IMR-90 (cell line): Measurements from ENCODE around the gene PLXDC2. TPM values are rescaled to one million over a fixed set of nuclear protein-coding genes. Genes with fewer than 3 reads are reported as not detected.

ENCODE experiments used
- ATAC-seq: fragments of 200-7000 bp; cut with Tn5 transposase; 2 replicates; pipeline ENCODE4 v1.9.1; 2020; ENCODE audit warnings: low read depth, mild to moderate bottlenecking, moderate library complexity
- BruUV-seq: library from RNA; stranded (reverse); fragments of 400-500 nt; replicated peaks from 2 replicates; lab custom pipeline; 2021; lab: Mats Ljungman, UMichigan
- CTCF ChIA-PET: fragments of 300-600 bp; formaldehyde crosslinking; extraction: SDS; loops from one replicate; lab custom pipeline; 2021; ENCODE audit warnings: antibody characterized with exemption; lab: Yijun Ruan, JAX
- POLR2A ChIA-PET: fragments of 300-600 bp; sonication (Branson Sonifier 250); formaldehyde crosslinking; loops from one replicate; lab custom pipeline; 2022; ENCODE audit warnings: antibody characterized with exemption; ENCODE audit not compliant: unreplicated experiment; lab: Charles Lee
- DNase-seq: peaks from one replicate; pipeline ENCODE4 v3.0.0; 2013
- H2AFZ ChIP-seq: replicated peaks from 2 replicates; pipeline ENCODE3; 2013; ENCODE audit warnings: low read length, mild to moderate bottlenecking; ENCODE audit not compliant: poor library complexity
- H2AK5ac ChIP-seq: 2 replicates; pipeline ENCODE4 v1.6.1; 2013; ENCODE audit warnings: low read depth, low read length, inconsistent platforms
- H2AK9ac ChIP-seq: replicated peaks from 2 replicates; pipeline ENCODE3; 2013; ENCODE audit warnings: mild to moderate bottlenecking, low read depth, low read length, moderate library complexity; ENCODE audit not compliant: poor library complexity
- H2BK120ac ChIP-seq: 2 replicates; pipeline ENCODE4 v1.6.1; 2013; ENCODE audit warnings: low read depth, low read length, inconsistent platforms
- H2BK15ac ChIP-seq: 3 replicates; pipeline ENCODE4 v1.6.1; 2013; ENCODE audit warnings: low read depth, low read length, inconsistent platforms
- H2BK20ac ChIP-seq: 2 replicates; pipeline ENCODE4 v1.6.1; 2013; ENCODE audit warnings: low read depth, mild to moderate bottlenecking, inconsistent platforms, low read length, moderate library complexity
- H2BK5ac ChIP-seq: 2 replicates; pipeline ENCODE4 v1.6.1; 2013; ENCODE audit warnings: mild to moderate bottlenecking, low read depth, low read length, inconsistent platforms; ENCODE audit not compliant: poor library complexity, severe bottlenecking
- H3K14ac ChIP-seq: replicated peaks from 2 replicates; pipeline ENCODE4 v1.6.1; 2013; ENCODE audit warnings: low read depth, low read length, inconsistent platforms
- H3K18ac ChIP-seq: 2 replicates; pipeline ENCODE4 v1.6.1; 2013; ENCODE audit warnings: low read depth, low read length, control low read depth
- H3K23ac ChIP-seq: 2 replicates; pipeline ENCODE4 v1.6.1; 2013; ENCODE audit warnings: low read depth, low read length, inconsistent platforms
- H3K27ac ChIP-seq: 2 replicates; pipeline ENCODE4 v1.5.1; 2013; ENCODE audit warnings: mild to moderate bottlenecking, control low read depth, low read length; ENCODE audit not compliant: insufficient read depth
- H3K27me3 ChIP-seq: 2 replicates; pipeline ENCODE4 v1.6.1; 2013; ENCODE audit warnings: low read length; ENCODE audit not compliant: control insufficient read depth, insufficient read depth
- H3K36me3 ChIP-seq: 2 replicates; pipeline ENCODE4 v1.6.1; 2013; ENCODE audit warnings: low read length, mixed read lengths; ENCODE audit not compliant: control insufficient read depth, insufficient read depth
- H3K4ac ChIP-seq: 2 replicates; pipeline ENCODE4 v1.6.1; 2013; ENCODE audit warnings: low read depth, low read length, inconsistent platforms
- H3K4me1 ChIP-seq: 2 replicates; pipeline ENCODE4 v1.6.1; 2013; ENCODE audit warnings: low read length, mixed read lengths; ENCODE audit not compliant: control insufficient read depth, insufficient read depth
- H3K4me2 ChIP-seq: 2 replicates; pipeline ENCODE4 v1.6.1; 2013; ENCODE audit warnings: low read depth, mild to moderate bottlenecking, control low read depth, low read length, moderate library complexity
- H3K4me3 ChIP-seq: 2 replicates; pipeline ENCODE4 v1.5.1; 2013; ENCODE audit warnings: low read depth, mild to moderate bottlenecking, control low read depth, low read length, moderate library complexity; ENCODE audit not compliant: insufficient read depth
- H3K56ac ChIP-seq: 2 replicates; pipeline ENCODE4 v1.6.1; 2013; ENCODE audit warnings: low read length, inconsistent platforms; ENCODE audit not compliant: insufficient read depth; ENCODE audit errors: extremely low read depth
- H3K79me1 ChIP-seq, 2 experiments: 2 replicates each; pipeline ENCODE4 v1.6.1; 2013; ENCODE audit warnings: low read length in 2 of 2, inconsistent platforms in 1 of 2, low read depth in 1 of 2
- H3K9ac ChIP-seq: 2 replicates; pipeline ENCODE4 v1.6.1; 2013; ENCODE audit warnings: low read depth, low read length, control low read depth
- H3K9me1 ChIP-seq: 2 replicates; pipeline ENCODE4 v1.6.1; 2013; ENCODE audit warnings: low read length, inconsistent platforms; ENCODE audit not compliant: insufficient read depth
- H3K9me3 ChIP-seq: 2 replicates; pipeline ENCODE4 v1.6.1; 2013; ENCODE audit warnings: low read length; ENCODE audit not compliant: control insufficient read depth, insufficient read depth
- H4K20me1 ChIP-seq: 2 replicates; pipeline ENCODE4 v1.6.1; 2013; ENCODE audit warnings: low read length, inconsistent platforms; ENCODE audit not compliant: insufficient read depth
- H4K5ac ChIP-seq: 2 replicates; pipeline ENCODE4 v1.6.1; 2013; ENCODE audit warnings: mild to moderate bottlenecking, low read depth, low read length, control low read depth
- H4K8ac ChIP-seq, 2 experiments: 2 replicates each; pipeline ENCODE4 v1.6.1; 2013; ENCODE audit warnings: low read depth in 2 of 2, low read length in 2 of 2, control low read depth in 1 of 2, inconsistent platforms in 1 of 2
- H4K91ac ChIP-seq: 2 replicates; pipeline ENCODE4 v1.6.1; 2013; ENCODE audit warnings: low read depth, low read length, inconsistent platforms; ENCODE audit not compliant: insufficient read depth
- BHLHE40 ChIP-seq: fragments of 150-350 bp; IDR thresholded peaks from 2 replicates; pipeline ENCODE4 v1.6.1; 2016; ENCODE audit warnings: mild to moderate bottlenecking, low read depth, low read length
- CEBPB ChIP-seq: IDR thresholded peaks from 2 replicates; pipeline ENCODE4 v1.6.1; 2012; ENCODE audit warnings: low read depth, low read length, improper control_type of control experiment
- CHD1 ChIP-seq: IDR thresholded peaks from 2 replicates; pipeline ENCODE4 v1.6.1; 2012; ENCODE audit warnings: low read depth, low read length, improper control_type of control experiment
- FOS ChIP-seq: fragments of 150-350 bp; IDR thresholded peaks from 2 replicates; pipeline ENCODE4 v1.6.1; 2016; ENCODE audit warnings: low read depth, low read length
- MAFK ChIP-seq: IDR thresholded peaks from 2 replicates; pipeline ENCODE4 v1.6.1; 2012; ENCODE audit warnings: low read depth, low read length, improper control_type of control experiment
- MAZ ChIP-seq: IDR thresholded peaks from 2 replicates; pipeline ENCODE4 v1.6.1; 2012; ENCODE audit warnings: low read depth, mild to moderate bottlenecking, low read length, improper control_type of control experiment, moderate library complexity, borderline replicate concordance
- MXI1 ChIP-seq: IDR thresholded peaks from 2 replicates; pipeline ENCODE4 v1.6.1; 2012; ENCODE audit warnings: low read depth, mild to moderate bottlenecking, low read length, moderate library complexity, borderline replicate concordance
- NFE2L2 ChIP-seq: fragments of 150-350 bp; IDR thresholded peaks from 2 replicates; pipeline ENCODE4 v1.6.1; 2016; ENCODE audit warnings: low read depth, mild to moderate bottlenecking, low read length
- POLR2A ChIP-seq: IDR thresholded peaks from 2 replicates; pipeline ENCODE4 v1.6.1; 2012; ENCODE audit warnings: mild to moderate bottlenecking, low read depth, low read length
- RAD21 ChIP-seq: IDR thresholded peaks from 2 replicates; pipeline ENCODE4 v1.6.1; 2012; ENCODE audit warnings: low read length, improper control_type of control experiment
- RCOR1 ChIP-seq: IDR thresholded peaks from 2 replicates; pipeline ENCODE4 v1.6.1; 2012; ENCODE audit warnings: mild to moderate bottlenecking, low read length, improper control_type of control experiment; ENCODE audit not compliant: insufficient replicate concordance
- RFX5 ChIP-seq: IDR thresholded peaks from 2 replicates; pipeline ENCODE4 v1.8.0; 2012; ENCODE audit warnings: low read depth, mild to moderate bottlenecking, low read length, moderate library complexity
- SMC3 ChIP-seq: fragments of 150-350 bp; IDR thresholded peaks from 2 replicates; pipeline ENCODE4 v1.6.1; 2016; ENCODE audit warnings: low read depth, mild to moderate bottlenecking, antibody characterized with exemption, low read length, moderate library complexity
- WGBS, 2 experiments: methylation state at CpG; one replicate each; pipeline versions ENCODE4 v1.1.5 to v1.1.7; 2013; ENCODE audit warnings: missing lambda C conversion rate in 2 of 2; ENCODE audit not compliant: insufficient read length in 1 of 2; ENCODE audit errors: extremely low coverage in 2 of 2; 5-methylcytosine and 5-hydroxymethylcytosine counted together
- dilution Hi-C: fragments of 300-500 bp; cut with HindIII; formaldehyde crosslinking; loops from one replicate; pipeline ENCODE4 v1.14.3; 2018; ENCODE audit warnings: low sequenced_read_pairs; ENCODE audit not compliant: unreplicated experiment
- in situ Hi-C: fragments of 300-500 bp; cut with MboI; formaldehyde crosslinking; loops from 3 replicates; pipeline ENCODE4 v1.14.3; 2019; ENCODE audit warnings: low sequenced_read_pairs, inconsistent platforms, mixed read lengths
- intact Hi-C: fragments of 100-400 bp; cut with micrococcal nuclease; formaldehyde crosslinking; loops from 2 replicates; pipeline ENCODE4 v1.10.0; 2022
- polyA plus RNA-seq, 3 experiments: library from polyadenylated mRNA; depleted of rRNA; stranded (reverse); fragments of >200 nt; gene quantifications; 2 replicates each; pipeline ENCODE4 v1.2.3, GENCODE V29; 2012; ENCODE audit warnings: low replicate concordance in 1 of 3
- total RNA-seq: library from RNA; depleted of rRNA; stranded (reverse); fragments of >200 nt; gene quantifications from 2 replicates; pipeline ENCODE4 v1.2.3, GENCODE V29; 2012
- TF ChIP-seq, protein P1 (sequence below): conservative IDR thresholded peaks from 2 replicates; pipeline ENCODE4 v1.5.1; 2012; ENCODE audit warnings: mild to moderate bottlenecking, low read depth, low read length, improper control_type of control experiment
- TF ChIP-seq, protein P2 (sequence below): fragments of 150-350 bp; IDR thresholded peaks from 2 replicates; pipeline ENCODE4 v1.6.1; 2017; ENCODE audit warnings: mild to moderate bottlenecking, antibody characterized with exemption, low read length, low read depth
- TF ChIP-seq, protein P3 (sequence below): fragments of 150-350 bp; IDR thresholded peaks from 2 replicates; pipeline ENCODE4 v1.6.1; 2016; ENCODE audit warnings: low read depth, mild to moderate bottlenecking, low read length, moderate library complexity, borderline replicate concordance

The PLXDC2 gene
- total and polyA plus RNA-seq, 2 of the 4 experiments (the other 2 are of a cell fraction): 3.2 to 6.1 TPM

DNA sequence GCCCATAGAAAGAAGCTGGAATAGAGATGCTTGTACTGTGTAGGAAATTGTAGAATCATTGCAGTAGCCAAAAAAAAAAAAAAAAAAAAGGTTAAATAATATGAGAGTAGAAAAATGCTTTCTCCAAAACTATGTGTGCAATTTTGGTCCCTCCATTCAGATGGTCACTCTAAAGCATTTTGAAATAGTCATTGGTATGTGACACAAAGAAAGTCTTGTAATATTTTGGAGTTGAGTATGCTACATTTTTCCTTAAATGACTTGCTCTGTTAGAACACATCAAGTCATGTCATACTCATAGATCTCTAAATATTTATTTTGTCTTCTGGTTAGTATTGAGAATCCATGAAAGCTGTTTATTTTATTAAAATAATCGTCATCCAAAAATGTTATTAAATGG is 424.4 kb downstream of the PLXDC2 start:
- dilution Hi-C loops: no loop called here

More for the DNA sequence above, 424.4 kb downstream of the PLXDC2 start:
- Histone ChIP-seq H3K56ac (no peak overlapping the region), H3K23ac (no peak overlapping the region), H2AK5ac (no peak overlapping the region), H3K4me1 (no peaks in the 10 kb centered on the region), H4K91ac (no peak overlapping the region), H3K4me3 (no peak overlapping the region), H3K4ac (no peak overlapping the region), H3K9me1 (no peaks in the 10 kb centered on the region), H3K27ac (no peak overlapping the region), H4K8ac (no peak overlapping the region), H4K20me1 (no peaks in the 10 kb centered on the region), H3K27me3 (no peaks in the 10 kb centered on the region), H3K36me3 (peaks cover 2% of the 10 kb centered on the region; the same call in 1 of the 2 replicates), H2BK120ac (no peak overlapping the region), H2AK9ac (no peak overlapping the region), H2AFZ (no peak overlapping the region), H3K9me3 (0 out of 2 replicates have a peak, but pooled peaks cover 1% of the 10 kb centered on the region), H2BK5ac (no peak overlapping the region), H3K79me1 (no peaks in the 10 kb centered on the region), H2BK15ac (no peak overlapping the region), H3K18ac (no peak overlapping the region), H4K5ac (no peak overlapping the region), H3K4me2 (no peak overlapping the region), H2BK20ac (no peak overlapping the region), H3K9ac (no peak overlapping the region), H3K14ac (no peak overlapping the region)
- TF ChIP-seq SMC3 (no peak), POLR2A (no peak), BHLHE40 (no peak), CEBPB (no peak), MAZ (no peak), RCOR1 (no peak), NFE2L2 (no peak), CHD1 (no peak), MAFK (no peak), RFX5 (no peak), RAD21 (no peak), MXI1 (no peak), FOS (no peak)
- TF ChIP-seq, protein P1, sequence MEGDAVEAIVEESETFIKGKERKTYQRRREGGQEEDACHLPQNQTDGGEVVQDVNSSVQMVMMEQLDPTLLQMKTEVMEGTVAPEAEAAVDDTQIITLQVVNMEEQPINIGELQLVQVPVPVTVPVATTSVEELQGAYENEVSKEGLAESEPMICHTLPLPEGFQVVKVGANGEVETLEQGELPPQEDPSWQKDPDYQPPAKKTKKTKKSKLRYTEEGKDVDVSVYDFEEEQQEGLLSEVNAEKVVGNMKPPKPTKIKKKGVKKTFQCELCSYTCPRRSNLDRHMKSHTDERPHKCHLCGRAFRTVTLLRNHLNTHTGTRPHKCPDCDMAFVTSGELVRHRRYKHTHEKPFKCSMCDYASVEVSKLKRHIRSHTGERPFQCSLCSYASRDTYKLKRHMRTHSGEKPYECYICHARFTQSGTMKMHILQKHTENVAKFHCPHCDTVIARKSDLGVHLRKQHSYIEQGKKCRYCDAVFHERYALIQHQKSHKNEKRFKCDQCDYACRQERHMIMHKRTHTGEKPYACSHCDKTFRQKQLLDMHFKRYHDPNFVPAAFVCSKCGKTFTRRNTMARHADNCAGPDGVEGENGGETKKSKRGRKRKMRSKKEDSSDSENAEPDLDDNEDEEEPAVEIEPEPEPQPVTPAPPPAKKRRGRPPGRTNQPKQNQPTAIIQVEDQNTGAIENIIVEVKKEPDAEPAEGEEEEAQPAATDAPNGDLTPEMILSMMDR: no peak
- TF ChIP-seq, protein P2, sequence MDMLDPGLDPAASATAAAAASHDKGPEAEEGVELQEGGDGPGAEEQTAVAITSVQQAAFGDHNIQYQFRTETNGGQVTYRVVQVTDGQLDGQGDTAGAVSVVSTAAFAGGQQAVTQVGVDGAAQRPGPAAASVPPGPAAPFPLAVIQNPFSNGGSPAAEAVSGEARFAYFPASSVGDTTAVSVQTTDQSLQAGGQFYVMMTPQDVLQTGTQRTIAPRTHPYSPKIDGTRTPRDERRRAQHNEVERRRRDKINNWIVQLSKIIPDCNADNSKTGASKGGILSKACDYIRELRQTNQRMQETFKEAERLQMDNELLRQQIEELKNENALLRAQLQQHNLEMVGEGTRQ: no peak
- TF ChIP-seq, protein P3, sequence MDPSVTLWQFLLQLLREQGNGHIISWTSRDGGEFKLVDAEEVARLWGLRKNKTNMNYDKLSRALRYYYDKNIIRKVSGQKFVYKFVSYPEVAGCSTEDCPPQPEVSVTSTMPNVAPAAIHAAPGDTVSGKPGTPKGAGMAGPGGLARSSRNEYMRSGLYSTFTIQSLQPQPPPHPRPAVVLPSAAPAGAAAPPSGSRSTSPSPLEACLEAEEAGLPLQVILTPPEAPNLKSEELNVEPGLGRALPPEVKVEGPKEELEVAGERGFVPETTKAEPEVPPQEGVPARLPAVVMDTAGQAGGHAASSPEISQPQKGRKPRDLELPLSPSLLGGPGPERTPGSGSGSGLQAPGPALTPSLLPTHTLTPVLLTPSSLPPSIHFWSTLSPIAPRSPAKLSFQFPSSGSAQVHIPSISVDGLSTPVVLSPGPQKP: no peak
- no CpG with 5 or more reads among the region's 1 CpG for WGBS, 2 experiments
- BruUV-seq: no TSS peak
- DNase-seq (no peak), ATAC-seq (peak; percentile 76)
- in situ Hi-C loops (no loop called here), intact Hi-C loops (no loop called here)
- CTCF ChIA-PET: no interaction called here
- POLR2A ChIA-PET: no interaction called here
